SK-N-SH (cell line): ENCODE data around the gene FOXF1.

Experiments used
- GATA2 ChIP-seq: sonication (generic); formaldehyde crosslinking; IDR thresholded peaks from 2 replicates; pipeline ENCODE4 v1.5.0; 2020; ENCODE audit warnings: mild to moderate bottlenecking, missing genetic modification reagents
- MXI1 ChIP-seq: IDR thresholded peaks from 2 replicates; pipeline ENCODE4 v1.6.1; 2012; ENCODE audit warnings: mild to moderate bottlenecking, low read depth, low read length, improper control_type of control experiment
- NRF1 ChIP-seq: IDR thresholded peaks from 2 replicates; pipeline ENCODE4 v1.6.1; 2012; ENCODE audit warnings: low read depth, mild to moderate bottlenecking, low read length
- POLR2AphosphoS5 ChIP-seq: IDR thresholded peaks from 2 replicates; pipeline ENCODE4 v1.6.1; 2012; ENCODE audit warnings: low read depth, low read length
- SMC3 ChIP-seq: IDR thresholded peaks from 2 replicates; pipeline ENCODE4 v1.6.1; 2012; ENCODE audit warnings: low read depth, low read length, improper control_type of control experiment
- TEAD4 ChIP-seq: IDR thresholded peaks from 2 replicates; pipeline ENCODE4 v1.4.0; 2012; ENCODE audit warnings: mild to moderate bottlenecking, borderline replicate concordance; ENCODE audit not compliant: insufficient read depth
- TF ChIP-seq, protein P1 (sequence below): IDR thresholded peaks from 2 replicates; pipeline ENCODE4 v1.6.1; 2012; ENCODE audit warnings: mild to moderate bottlenecking, low read depth, low read length, moderate library complexity
- TF ChIP-seq, protein P2 (sequence below): IDR thresholded peaks from 2 replicates; pipeline ENCODE4; 2012
- TF ChIP-seq, protein P3 (sequence below): fragments of 200-600 bp; sonication (generic); IDR thresholded peaks from 2 replicates; pipeline ENCODE4 v1.6.1; 2017; ENCODE audit warnings: antibody characterized with exemption, mild to moderate bottlenecking, moderate library complexity
- TF ChIP-seq, protein P4 (sequence below): fragments of 150-350 bp; IDR thresholded peaks from 2 replicates; pipeline ENCODE4 v1.6.1; 2017; ENCODE audit warnings: antibody characterized with exemption, low read length, low read depth, borderline replicate concordance
- TF ChIP-seq, protein P5 (sequence below): IDR thresholded peaks from 2 replicates; pipeline ENCODE4 v1.4.0; 2012; ENCODE audit warnings: low read depth, borderline replicate concordance

DNA sequence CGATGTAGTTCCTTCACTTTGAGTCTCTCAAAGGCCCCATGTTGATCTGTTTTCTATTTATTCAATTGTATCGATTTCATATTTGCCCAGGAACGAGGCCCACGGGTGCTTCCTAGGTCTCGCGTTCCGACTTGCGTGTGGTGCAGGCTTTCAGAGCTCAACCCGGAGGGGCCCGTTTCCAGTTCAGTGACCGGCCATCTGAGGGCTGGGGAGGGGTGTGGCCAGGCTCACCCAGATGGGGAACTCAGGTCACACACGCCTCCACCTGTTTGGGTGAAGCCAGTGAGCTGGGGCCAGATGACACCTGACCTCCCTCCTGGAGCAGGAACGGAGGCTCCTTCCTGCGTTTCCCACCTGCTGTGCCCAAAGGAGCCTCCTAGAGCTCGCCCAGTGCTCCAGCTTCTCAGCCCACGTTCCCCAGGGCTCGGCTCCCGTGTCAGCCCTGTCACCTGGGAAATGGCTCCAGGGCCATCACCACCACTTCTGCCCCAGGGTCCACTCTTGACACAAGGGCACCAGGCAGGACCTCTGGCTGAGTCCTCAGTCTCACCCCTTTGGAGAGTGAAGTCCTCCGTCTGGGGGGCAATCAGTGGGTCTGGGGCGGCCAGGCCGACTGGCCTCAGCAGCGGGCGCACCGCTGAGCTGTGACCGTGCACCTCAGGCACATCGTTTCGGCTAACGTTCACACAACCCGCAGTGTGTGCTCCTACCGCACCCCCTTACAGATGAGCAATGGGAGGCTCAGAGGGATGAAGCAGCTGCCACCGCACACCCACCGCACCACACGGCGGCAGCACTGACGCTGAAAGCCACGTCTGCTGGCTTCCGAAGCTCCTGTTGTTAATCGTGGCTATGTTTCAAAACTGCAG, 18.0 kb downstream of the FOXF1 start:
- TF ChIP-seq MXI1 (no peak), GATA2 (no peak), SMC3 (no peak), NRF1 (no peak), TEAD4 (no peak), POLR2AphosphoS5 (no peak)
- TF ChIP-seq, protein P1, sequence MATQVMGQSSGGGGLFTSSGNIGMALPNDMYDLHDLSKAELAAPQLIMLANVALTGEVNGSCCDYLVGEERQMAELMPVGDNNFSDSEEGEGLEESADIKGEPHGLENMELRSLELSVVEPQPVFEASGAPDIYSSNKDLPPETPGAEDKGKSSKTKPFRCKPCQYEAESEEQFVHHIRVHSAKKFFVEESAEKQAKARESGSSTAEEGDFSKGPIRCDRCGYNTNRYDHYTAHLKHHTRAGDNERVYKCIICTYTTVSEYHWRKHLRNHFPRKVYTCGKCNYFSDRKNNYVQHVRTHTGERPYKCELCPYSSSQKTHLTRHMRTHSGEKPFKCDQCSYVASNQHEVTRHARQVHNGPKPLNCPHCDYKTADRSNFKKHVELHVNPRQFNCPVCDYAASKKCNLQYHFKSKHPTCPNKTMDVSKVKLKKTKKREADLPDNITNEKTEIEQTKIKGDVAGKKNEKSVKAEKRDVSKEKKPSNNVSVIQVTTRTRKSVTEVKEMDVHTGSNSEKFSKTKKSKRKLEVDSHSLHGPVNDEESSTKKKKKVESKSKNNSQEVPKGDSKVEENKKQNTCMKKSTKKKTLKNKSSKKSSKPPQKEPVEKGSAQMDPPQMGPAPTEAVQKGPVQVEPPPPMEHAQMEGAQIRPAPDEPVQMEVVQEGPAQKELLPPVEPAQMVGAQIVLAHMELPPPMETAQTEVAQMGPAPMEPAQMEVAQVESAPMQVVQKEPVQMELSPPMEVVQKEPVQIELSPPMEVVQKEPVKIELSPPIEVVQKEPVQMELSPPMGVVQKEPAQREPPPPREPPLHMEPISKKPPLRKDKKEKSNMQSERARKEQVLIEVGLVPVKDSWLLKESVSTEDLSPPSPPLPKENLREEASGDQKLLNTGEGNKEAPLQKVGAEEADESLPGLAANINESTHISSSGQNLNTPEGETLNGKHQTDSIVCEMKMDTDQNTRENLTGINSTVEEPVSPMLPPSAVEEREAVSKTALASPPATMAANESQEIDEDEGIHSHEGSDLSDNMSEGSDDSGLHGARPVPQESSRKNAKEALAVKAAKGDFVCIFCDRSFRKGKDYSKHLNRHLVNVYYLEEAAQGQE = no peak
- TF ChIP-seq, protein P2, sequence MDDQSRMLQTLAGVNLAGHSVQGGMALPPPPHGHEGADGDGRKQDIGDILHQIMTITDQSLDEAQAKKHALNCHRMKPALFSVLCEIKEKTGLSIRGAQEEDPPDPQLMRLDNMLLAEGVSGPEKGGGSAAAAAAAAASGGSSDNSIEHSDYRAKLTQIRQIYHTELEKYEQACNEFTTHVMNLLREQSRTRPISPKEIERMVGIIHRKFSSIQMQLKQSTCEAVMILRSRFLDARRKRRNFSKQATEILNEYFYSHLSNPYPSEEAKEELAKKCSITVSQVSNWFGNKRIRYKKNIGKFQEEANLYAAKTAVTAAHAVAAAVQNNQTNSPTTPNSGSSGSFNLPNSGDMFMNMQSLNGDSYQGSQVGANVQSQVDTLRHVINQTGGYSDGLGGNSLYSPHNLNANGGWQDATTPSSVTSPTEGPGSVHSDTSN = no peak
- TF ChIP-seq, protein P3, sequence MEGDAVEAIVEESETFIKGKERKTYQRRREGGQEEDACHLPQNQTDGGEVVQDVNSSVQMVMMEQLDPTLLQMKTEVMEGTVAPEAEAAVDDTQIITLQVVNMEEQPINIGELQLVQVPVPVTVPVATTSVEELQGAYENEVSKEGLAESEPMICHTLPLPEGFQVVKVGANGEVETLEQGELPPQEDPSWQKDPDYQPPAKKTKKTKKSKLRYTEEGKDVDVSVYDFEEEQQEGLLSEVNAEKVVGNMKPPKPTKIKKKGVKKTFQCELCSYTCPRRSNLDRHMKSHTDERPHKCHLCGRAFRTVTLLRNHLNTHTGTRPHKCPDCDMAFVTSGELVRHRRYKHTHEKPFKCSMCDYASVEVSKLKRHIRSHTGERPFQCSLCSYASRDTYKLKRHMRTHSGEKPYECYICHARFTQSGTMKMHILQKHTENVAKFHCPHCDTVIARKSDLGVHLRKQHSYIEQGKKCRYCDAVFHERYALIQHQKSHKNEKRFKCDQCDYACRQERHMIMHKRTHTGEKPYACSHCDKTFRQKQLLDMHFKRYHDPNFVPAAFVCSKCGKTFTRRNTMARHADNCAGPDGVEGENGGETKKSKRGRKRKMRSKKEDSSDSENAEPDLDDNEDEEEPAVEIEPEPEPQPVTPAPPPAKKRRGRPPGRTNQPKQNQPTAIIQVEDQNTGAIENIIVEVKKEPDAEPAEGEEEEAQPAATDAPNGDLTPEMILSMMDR = no peak
- TF ChIP-seq, protein P4, sequence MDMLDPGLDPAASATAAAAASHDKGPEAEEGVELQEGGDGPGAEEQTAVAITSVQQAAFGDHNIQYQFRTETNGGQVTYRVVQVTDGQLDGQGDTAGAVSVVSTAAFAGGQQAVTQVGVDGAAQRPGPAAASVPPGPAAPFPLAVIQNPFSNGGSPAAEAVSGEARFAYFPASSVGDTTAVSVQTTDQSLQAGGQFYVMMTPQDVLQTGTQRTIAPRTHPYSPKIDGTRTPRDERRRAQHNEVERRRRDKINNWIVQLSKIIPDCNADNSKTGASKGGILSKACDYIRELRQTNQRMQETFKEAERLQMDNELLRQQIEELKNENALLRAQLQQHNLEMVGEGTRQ = no peak
- TF ChIP-seq, protein P5, sequence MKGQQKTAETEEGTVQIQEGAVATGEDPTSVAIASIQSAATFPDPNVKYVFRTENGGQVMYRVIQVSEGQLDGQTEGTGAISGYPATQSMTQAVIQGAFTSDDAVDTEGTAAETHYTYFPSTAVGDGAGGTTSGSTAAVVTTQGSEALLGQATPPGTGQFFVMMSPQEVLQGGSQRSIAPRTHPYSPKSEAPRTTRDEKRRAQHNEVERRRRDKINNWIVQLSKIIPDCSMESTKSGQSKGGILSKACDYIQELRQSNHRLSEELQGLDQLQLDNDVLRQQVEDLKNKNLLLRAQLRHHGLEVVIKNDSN = no peak
